ENCODE data around the gene MAB21L4. TPM values are rescaled to one million over a fixed set of nuclear protein-coding genes. Genes with fewer than 3 reads are reported as not detected.

Gene MAB21L4
- total and polyA plus RNA-seq, 7 donors, result not detected

DNA sequence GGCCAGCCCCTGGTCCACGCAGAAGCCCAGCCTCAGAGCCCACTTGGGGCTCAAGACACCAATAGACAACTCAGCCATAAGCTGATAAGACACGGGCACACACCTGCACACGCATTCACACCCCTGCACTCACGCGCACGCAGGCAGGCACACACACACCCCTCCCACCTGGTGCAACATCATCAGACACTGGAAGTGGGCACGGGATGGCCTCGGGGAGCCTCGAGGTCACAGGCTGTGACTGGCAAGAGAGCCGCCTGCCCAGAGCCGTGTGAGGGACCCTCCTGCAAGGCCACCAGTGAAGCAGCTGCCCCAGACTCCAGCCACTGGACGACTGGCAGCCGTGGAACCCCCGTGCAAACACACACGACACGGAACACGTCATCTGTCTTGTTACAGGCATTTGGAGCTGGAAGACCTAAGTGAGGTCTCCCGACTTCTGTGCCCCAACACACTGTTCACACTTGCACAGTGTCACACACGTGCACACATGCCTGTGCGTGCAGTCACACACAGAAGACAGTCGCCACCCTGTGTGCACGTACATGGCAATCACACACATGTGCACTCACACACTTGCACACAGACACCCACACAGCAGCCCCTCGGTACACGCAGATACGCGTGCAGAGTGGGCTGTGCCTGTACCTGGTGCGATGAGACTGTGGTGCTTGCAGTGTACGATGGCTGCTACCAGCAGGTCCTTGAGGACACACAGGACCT is 959 bp downstream of the MAB21L4 start:
- Histone ChIP-seq H3K36me3 (ENCODE audit: insufficient read depth in 1 of 2, low read depth in 1 of 2) (no peaks in the 10 kb centered on the region), H3K4me1 (peaks cover 12% of the 10 kb centered on the region), H3K27me3 (ENCODE audit: insufficient read depth in 3 of 3, low read length in 2 of 3) (no peaks in the 10 kb centered on the region), H3K9me3 (no peaks in the 10 kb centered on the region), H3K27ac (no peak overlapping the region), H3K4me3 (no peak overlapping the region)
- TF ChIP-seq, protein P1, sequence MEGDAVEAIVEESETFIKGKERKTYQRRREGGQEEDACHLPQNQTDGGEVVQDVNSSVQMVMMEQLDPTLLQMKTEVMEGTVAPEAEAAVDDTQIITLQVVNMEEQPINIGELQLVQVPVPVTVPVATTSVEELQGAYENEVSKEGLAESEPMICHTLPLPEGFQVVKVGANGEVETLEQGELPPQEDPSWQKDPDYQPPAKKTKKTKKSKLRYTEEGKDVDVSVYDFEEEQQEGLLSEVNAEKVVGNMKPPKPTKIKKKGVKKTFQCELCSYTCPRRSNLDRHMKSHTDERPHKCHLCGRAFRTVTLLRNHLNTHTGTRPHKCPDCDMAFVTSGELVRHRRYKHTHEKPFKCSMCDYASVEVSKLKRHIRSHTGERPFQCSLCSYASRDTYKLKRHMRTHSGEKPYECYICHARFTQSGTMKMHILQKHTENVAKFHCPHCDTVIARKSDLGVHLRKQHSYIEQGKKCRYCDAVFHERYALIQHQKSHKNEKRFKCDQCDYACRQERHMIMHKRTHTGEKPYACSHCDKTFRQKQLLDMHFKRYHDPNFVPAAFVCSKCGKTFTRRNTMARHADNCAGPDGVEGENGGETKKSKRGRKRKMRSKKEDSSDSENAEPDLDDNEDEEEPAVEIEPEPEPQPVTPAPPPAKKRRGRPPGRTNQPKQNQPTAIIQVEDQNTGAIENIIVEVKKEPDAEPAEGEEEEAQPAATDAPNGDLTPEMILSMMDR (IDR thresholded peaks at IDR 0.05), result no peak
- ATAC-seq (no peak), DNase-seq (no peak)
- 85 to 88% (median 87%) methylated on average over 28 of the region's 28 CpGs for WGBS, 3 donors
- intact Hi-C loops (cut with DNase I), result no loop called here

DNA sequence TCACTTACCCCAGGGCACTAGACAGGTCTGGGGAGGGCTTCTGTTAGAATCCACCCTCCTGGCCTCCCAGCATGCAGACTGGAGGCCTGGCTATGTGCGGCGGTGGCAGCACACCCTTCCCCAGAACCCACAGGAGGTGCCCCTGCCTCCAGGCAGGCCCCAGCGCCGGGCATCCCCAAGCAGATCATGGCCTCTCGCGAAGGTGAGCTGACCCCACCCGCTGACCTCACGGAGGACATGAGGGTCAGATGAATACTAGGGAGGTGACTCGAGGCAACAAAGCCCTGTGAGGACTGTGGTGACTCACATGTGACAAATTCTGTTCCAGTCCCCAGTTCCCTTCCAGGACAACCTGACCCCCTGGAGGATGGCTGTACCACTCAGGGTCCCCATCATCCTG is 1.9 kb downstream of the MAB21L4 start:
- intact Hi-C loops (cut with DNase I), result no loop called here
- H3K9me3 ChIP-seq, result no peaks in the 10 kb centered on the region
- H3K4me1 ChIP-seq, result peaks cover 5% of the 10 kb centered on the region
- TF ChIP-seq, protein P1 (IDR thresholded peaks at IDR 0.05), result no peak
- H3K4me3 ChIP-seq, result no peak overlapping the region
- WGBS, 3 donors, result 88 to 92% (median 91%) methylated on average over 8 to 9 of the region's 9 CpGs
- no peaks in the 10 kb centered on the region for H3K36me3 ChIP-seq (ENCODE audit: insufficient read depth in 1 of 2, low read depth in 1 of 2)
- ATAC-seq, result no peak
- no peak for DNase-seq
- H3K27ac ChIP-seq, result no peak overlapping the region
- H3K27me3 ChIP-seq (ENCODE audit: insufficient read depth in 3 of 3, low read length in 2 of 3), result no peaks in the 10 kb centered on the region

DNA sequence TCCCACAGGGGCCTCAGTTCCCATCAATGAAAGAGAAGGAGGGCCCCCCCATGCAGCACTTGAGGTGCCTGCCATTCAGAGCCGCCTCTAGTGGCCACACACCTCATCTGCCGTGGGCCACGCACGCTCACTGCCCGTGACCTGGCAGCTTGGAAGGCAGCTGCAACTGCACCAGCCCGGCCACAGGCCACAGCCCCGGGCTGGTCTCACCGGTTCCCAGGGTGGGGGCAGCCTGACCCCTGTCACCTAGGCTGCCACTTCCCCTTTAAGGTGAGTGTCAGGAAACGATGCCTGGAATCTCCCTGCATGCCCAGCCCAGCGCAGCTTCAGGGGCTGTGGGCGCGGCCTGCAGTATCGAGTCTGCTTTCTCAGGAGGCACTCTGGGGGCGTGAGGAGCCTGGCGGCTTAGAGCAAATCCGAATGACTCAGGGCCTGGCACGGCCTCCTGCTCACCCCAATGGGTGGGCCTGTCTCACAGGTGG is 2.6 kb downstream of the MAB21L4 start:
- Histone ChIP-seq H3K36me3 (ENCODE audit: insufficient read depth in 1 of 2, low read depth in 1 of 2) (no peaks in the 10 kb centered on the region), H3K4me3 (no peak overlapping the region), H3K9me3 (no peaks in the 10 kb centered on the region), H3K27ac (no peak overlapping the region), H3K27me3 (ENCODE audit: insufficient read depth in 3 of 3, low read length in 2 of 3) (no peaks in the 10 kb centered on the region), H3K4me1 (no peaks in the 10 kb centered on the region)
- no peak for DNase-seq
- TF ChIP-seq, protein P1 (IDR thresholded peaks at IDR 0.05), result no peak
- intact Hi-C loops (cut with DNase I), result no loop called here
- no peak for ATAC-seq
- 52 to 72% (median 57%) methylated on average over 17 of the region's 17 CpGs for WGBS, 3 donors

DNA sequence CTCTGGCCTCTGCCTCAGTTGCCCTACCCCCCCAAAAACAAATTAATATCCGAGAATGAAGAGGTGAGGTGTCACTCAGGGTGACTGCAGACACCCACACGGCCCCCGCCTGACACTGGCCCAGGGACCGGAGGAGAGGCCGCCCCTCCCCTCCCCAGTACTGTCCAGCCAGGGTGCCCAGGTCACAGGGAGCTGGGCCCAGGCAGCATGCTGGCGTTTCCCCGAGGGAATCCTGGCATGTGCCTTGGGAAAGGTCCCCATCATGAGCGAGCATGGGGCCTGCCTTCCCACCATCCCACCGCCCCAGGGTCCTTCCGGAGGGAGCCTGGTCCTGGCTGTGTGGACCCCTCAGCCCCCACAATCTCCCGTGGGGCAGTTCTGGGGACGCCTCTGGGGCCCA is 3.0 kb downstream of the MAB21L4 start:
- Histone ChIP-seq H3K4me3 (no peak overlapping the region), H3K36me3 (ENCODE audit: insufficient read depth in 1 of 2, low read depth in 1 of 2) (no peaks in the 10 kb centered on the region), H3K27me3 (ENCODE audit: insufficient read depth in 3 of 3, low read length in 2 of 3) (no peaks in the 10 kb centered on the region), H3K4me1 (no peaks in the 10 kb centered on the region), H3K27ac (no peak overlapping the region), H3K9me3 (no peaks in the 10 kb centered on the region)
- peak in 1 of 2 donors; percentile 42 for DNase-seq
- WGBS, 3 donors, result 64 to 86% (median 70%) methylated on average over 10 to 12 of the region's 12 CpGs
- TF ChIP-seq, protein P1 (IDR thresholded peaks at IDR 0.05), result no peak
- intact Hi-C loops (cut with DNase I), result no loop called here
- ATAC-seq, result no peak

DNA sequence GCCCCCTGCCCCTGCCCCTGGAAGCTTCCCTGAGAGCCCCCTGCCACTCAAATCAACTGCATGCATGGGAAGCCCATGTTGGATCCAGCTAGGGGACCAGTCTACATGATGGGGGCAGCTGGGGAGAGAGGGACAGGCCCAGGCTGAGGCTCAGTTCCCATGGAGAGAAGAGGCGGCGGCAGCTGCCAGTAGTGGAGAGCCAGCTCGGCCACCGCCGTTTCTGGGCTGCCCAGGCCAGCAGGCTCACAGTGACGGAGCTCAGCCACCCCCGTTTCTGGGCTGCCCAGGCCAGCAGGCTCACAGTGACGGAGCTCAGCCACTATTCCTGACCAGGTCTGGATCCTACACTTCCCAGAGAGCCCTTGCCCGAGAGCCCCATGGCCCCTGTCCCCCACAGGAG is 3.6 kb downstream of the MAB21L4 start:
- ATAC-seq (no peak), DNase-seq (peak in 1 of 2 donors; percentile 40)
- 27 to 69% (median 51%) methylated on average over 7 to 9 of the region's 9 CpGs for WGBS, 3 donors
- TF ChIP-seq, protein P1 (IDR thresholded peaks at IDR 0.05), result no peak
- no peaks in the 10 kb centered on the region for H3K4me1 ChIP-seq
- no peaks in the 10 kb centered on the region for H3K36me3 ChIP-seq (ENCODE audit: insufficient read depth in 1 of 2, low read depth in 1 of 2)
- H3K27ac ChIP-seq, result no peak overlapping the region
- intact Hi-C loops (cut with DNase I), result no loop called here
- H3K4me3 ChIP-seq, result no peak overlapping the region
- H3K9me3 ChIP-seq, result no peaks in the 10 kb centered on the region
- H3K27me3 ChIP-seq (ENCODE audit: insufficient read depth in 3 of 3, low read length in 2 of 3), result no peaks in the 10 kb centered on the region

Measured in psoas muscle (tissue), 8 donors.